Panc1 (cell line): ENCODE results near the gene INTS11. TPM values are rescaled to one million over a fixed set of nuclear protein-coding genes. Genes with fewer than 3 reads are reported as not detected.
"Not testable (repeated sequence)": the region's sequence is repeated elsewhere in the genome, so short reads cannot be mapped to it uniquely, and the experiment has no call there.

ENCODE experiments used
- ATAC-seq: fragments of 200-7000 bp; cut with Tn5 transposase; 2 replicates; pipeline ENCODE4 v1.9.1; 2020; ENCODE audit warnings: mild to moderate bottlenecking, moderate library complexity
- BruUV-seq: library from RNA; stranded (reverse); fragments of 400-500 nt; replicated peaks from 2 replicates; lab custom pipeline; 2021; lab: Mats Ljungman, UMichigan
- CTCF ChIA-PET: fragments of 300-600 bp; sonication (Branson Sonifier 250); formaldehyde crosslinking; loops from one replicate; lab custom pipeline; 2022; ENCODE audit warnings: antibody characterized with exemption; lab: Charles Lee
- POLR2A ChIA-PET: fragments of 300-600 bp; sonication (Branson Sonifier 250); formaldehyde crosslinking; loops from one replicate; lab custom pipeline; 2022; ENCODE audit warnings: antibody characterized with exemption; lab: Charles Lee
- DNase-seq: peaks from one replicate; pipeline ENCODE4 v3.0.0-alpha.2; 2010; ENCODE audit warnings: low read depth, low spot score
- H3K27ac ChIP-seq: 2 replicates; pipeline ENCODE4 v1.5.1; 2011; ENCODE audit warnings: mild to moderate bottlenecking, low read length, inconsistent platforms
- H3K27me3 ChIP-seq: fragments of 200-500 bp; sonication (Bioruptor generic); 2 replicates; pipeline ENCODE4 v1.6.0; 2014; ENCODE audit warnings: low read length, inconsistent platforms; ENCODE audit not compliant: control insufficient read depth, insufficient read depth
- H3K36me3 ChIP-seq: fragments of 200-500 bp; sonication (Bioruptor generic); 2 replicates; pipeline ENCODE4 v1.5.1; 2014; ENCODE audit warnings: inconsistent platforms, mild to moderate bottlenecking, low read length, moderate library complexity; ENCODE audit not compliant: control insufficient read depth, insufficient read depth
- H3K4me1 ChIP-seq: 2 replicates; pipeline ENCODE4 v1.5.1; 2011; ENCODE audit warnings: inconsistent platforms, mild to moderate bottlenecking, low read length, moderate library complexity; ENCODE audit not compliant: control insufficient read depth, insufficient read depth
- H3K4me3 ChIP-seq, 2 experiments: 2 replicates each; pipeline ENCODE4 v1.5.1; 2011 to 2012; ENCODE audit warnings: low read depth in 2 of 2, low read length in 2 of 2, mild to moderate bottlenecking in 2 of 2, inconsistent platforms in 1 of 2, moderate library complexity in 1 of 2
- H3K9me3 ChIP-seq: fragments of 200-500 bp; sonication (Bioruptor generic); 2 replicates; pipeline ENCODE4 v1.5.1; 2014; ENCODE audit warnings: low read depth, mild to moderate bottlenecking, inconsistent platforms, low read length, moderate library complexity; ENCODE audit not compliant: control insufficient read depth, insufficient read depth
- POLR2AphosphoS5 ChIP-seq: IDR thresholded peaks from 2 replicates; pipeline ENCODE4 v1.6.1; 2012; ENCODE audit warnings: mild to moderate bottlenecking, low read depth, low read length, moderate library complexity
- SIN3A ChIP-seq: IDR thresholded peaks from 2 replicates; pipeline ENCODE4 v1.6.1; 2012; ENCODE audit warnings: low read depth, mild to moderate bottlenecking, low read length, moderate library complexity, borderline replicate concordance; ENCODE audit not compliant: insufficient read depth
- TCF7L2 ChIP-seq: IDR thresholded peaks from 2 replicates; pipeline ENCODE4 v1.6.1; 2011; ENCODE audit warnings: mild to moderate bottlenecking, low read depth, low read length, inconsistent platforms
- in situ Hi-C: cut with HindIII; loops from 2 replicates; pipeline ENCODE4 v1.10.0; 2016; ENCODE audit warnings: low sequenced_read_pairs, low pct_unique_long_range_greater_than_20kb
- intact Hi-C: fragments of 100-400 bp; cut with micrococcal nuclease; formaldehyde crosslinking; loops from one replicate; pipeline ENCODE4 v1.10.0; 2022; ENCODE audit not compliant: unreplicated experiment
- total RNA-seq: library from RNA; stranded (reverse); gene quantifications from one replicate; pipeline ENCODE4 v1.2.1, GENCODE V29; 2021; ENCODE audit not compliant: unreplicated experiment
- TF ChIP-seq, protein P1 (sequence below), 2 experiments: IDR thresholded peaks; 2 replicates each; pipeline ENCODE4 v1.6.1; 2011 to 2012; ENCODE audit warnings: low read depth in 2 of 2, control low read depth in 1 of 2, low read length in 1 of 2, mild to moderate bottlenecking in 1 of 2, moderate library complexity in 1 of 2; ENCODE audit not compliant: insufficient read depth in 1 of 2
- TF ChIP-seq, protein P2 (sequence below): fragments of 450-650 bp; IDR thresholded peaks from 2 replicates; pipeline ENCODE4 v1.5.1; 2017; ENCODE audit warnings: mild to moderate bottlenecking

Gene INTS11
- total RNA-seq, 1 experiment from 2014 or later: 114 TPM

DNA sequence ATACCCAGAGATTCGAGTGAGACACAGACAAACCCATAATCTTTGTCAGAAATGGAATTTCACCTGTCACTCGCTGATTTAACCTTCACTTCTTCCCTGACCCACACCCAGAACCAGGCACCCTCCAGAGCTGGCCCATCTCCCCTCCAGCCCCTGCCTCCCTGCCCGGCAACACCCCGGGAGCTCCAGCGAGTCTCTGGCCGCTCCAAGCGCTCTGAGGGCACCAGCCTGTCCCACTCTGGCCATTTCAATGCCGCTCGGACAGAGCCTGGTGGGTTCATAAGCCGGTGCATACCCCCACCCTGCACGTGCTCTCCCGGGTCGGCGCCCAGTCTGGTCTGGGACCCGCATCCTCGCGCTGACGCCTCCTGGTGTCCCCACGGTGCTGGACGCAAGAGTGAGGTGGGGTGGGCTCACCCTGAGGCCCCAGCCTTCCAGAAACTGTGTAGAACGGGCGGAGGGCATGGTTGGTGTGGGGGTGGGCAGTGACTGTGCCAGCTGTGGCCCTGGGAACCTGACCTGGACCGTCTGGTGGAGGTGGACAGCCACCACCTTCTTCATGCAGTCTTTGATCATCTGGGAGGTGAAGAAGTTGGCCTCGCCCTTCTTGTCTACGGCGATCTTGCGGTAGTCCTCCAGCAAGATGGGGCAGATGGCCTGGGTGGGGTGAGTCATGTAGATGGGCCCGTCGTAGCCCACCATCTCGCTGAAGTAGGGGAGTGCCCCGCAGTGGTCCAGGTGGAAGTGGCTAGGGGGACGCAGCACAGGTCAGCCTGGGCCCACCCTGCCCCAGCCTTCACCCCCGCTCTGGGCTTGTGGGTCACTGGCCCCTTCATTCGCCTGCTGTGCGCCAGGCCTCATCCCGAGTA lies 5.4 kb downstream of the INTS11 start:
- no TSS peak for BruUV-seq
- Histone ChIP-seq H3K9me3 (no peaks in the 10 kb centered on the region), H3K4me1 (peaks cover 38% of the 10 kb centered on the region), H3K27me3 (no peaks in the 10 kb centered on the region), H3K27ac (peak overlapping the region; percentile 34), H3K4me3 (no peak overlapping the region), H3K36me3 (no peaks in the 10 kb centered on the region; the same call in 1 of the 2 replicates)
- TF ChIP-seq, protein P1, sequence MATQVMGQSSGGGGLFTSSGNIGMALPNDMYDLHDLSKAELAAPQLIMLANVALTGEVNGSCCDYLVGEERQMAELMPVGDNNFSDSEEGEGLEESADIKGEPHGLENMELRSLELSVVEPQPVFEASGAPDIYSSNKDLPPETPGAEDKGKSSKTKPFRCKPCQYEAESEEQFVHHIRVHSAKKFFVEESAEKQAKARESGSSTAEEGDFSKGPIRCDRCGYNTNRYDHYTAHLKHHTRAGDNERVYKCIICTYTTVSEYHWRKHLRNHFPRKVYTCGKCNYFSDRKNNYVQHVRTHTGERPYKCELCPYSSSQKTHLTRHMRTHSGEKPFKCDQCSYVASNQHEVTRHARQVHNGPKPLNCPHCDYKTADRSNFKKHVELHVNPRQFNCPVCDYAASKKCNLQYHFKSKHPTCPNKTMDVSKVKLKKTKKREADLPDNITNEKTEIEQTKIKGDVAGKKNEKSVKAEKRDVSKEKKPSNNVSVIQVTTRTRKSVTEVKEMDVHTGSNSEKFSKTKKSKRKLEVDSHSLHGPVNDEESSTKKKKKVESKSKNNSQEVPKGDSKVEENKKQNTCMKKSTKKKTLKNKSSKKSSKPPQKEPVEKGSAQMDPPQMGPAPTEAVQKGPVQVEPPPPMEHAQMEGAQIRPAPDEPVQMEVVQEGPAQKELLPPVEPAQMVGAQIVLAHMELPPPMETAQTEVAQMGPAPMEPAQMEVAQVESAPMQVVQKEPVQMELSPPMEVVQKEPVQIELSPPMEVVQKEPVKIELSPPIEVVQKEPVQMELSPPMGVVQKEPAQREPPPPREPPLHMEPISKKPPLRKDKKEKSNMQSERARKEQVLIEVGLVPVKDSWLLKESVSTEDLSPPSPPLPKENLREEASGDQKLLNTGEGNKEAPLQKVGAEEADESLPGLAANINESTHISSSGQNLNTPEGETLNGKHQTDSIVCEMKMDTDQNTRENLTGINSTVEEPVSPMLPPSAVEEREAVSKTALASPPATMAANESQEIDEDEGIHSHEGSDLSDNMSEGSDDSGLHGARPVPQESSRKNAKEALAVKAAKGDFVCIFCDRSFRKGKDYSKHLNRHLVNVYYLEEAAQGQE (IDR thresholded peaks at IDR 0.05; ENCODE audit: insufficient read depth in 1 of 2, low read depth in 2 of 2, low read length in 1 of 2): no peak
- TF ChIP-seq TCF7L2 (no peak), POLR2AphosphoS5 (no peak)
- CTCF ChIA-PET: no interaction called here
- ATAC-seq: no peak
- no peak for DNase-seq
- in situ Hi-C loops (no loop called here), intact Hi-C loops (no loop called here)
- POLR2A ChIA-PET: no interaction called here

DNA sequence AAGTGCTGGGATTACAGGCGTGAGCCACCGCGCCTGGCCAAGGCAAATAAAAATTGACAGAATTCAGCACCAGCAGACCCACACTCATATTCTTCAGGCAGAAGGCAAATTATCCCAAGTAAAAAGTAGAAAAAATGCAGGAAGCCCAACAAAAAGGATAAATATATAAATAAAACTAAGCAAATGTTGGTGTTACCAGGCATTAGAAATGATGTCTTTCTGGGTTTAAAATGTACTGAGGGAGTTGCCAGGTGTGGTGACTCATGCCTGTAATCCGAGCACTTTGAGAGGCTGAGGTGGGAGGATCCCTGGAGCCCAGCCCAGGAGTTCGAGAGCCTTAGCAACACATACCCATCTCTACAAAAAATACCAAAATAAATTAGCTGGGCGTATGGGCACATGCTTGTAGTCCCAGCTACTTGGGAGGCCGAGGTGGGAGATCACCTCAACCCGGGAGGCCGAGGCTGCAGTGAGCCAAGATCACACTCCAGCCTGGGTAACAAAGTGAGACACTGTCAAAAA lies 6.3 kb downstream of the INTS11 start:
- intact Hi-C loops (no loop called here), in situ Hi-C loops (no loop called here)
- DNase-seq (no peak), ATAC-seq (peak; percentile 74)
- BruUV-seq: TSS peak; percentile 71
- Histone ChIP-seq H3K27me3 (no peaks in the 10 kb centered on the region), H3K4me1 (peaks cover 38% of the 10 kb centered on the region), H3K36me3 (no peaks in the 10 kb centered on the region; the same call in none of the 2 replicates), H3K4me3 (no peak overlapping the region), H3K27ac (peak overlapping the region; percentile 48), H3K9me3 (no peaks in the 10 kb centered on the region)
- ChIA-PET CTCF (no interaction called here), POLR2A (no interaction called here)
- TF ChIP-seq POLR2AphosphoS5: peak; percentile 64; the same call in 1 of the 2 replicates
- TF ChIP-seq SIN3A: no peak

DNA sequence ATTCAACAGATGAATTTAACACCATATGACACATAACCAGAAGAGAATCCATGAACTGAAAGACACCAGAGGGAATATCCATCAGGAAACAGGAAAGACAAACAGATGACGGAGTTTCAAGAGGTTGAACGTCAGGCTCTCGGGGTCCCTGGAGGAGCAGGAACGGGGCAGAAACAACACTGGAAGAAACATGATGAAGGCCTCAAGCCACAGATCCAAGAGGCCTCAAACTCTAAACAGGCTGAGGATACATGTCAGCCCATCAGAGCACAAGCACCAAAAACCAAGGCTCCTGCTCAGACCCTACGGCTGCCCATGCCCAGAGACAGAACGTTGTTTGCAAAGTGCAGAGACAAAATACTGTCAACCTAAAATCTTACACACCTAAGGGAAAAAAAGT lies 7.0 kb downstream of the INTS11 start:
- TSS peak; percentile 83 for BruUV-seq
- intact Hi-C loops (no loop called here), in situ Hi-C loops (no loop called here)
- ChIA-PET POLR2A (interaction anchor here (0.6 kb wide), 1 partner anchor 316 kb away, joined by 3 read pairs; no protein-coding TSS in a partner anchor), CTCF (no interaction called here)
- DNase-seq: no peak
- no peaks in the 10 kb centered on the region for H3K9me3 ChIP-seq
- H3K27ac ChIP-seq: peak overlapping the region; percentile 3; the same call in 1 of the 2 replicates
- no peaks in the 10 kb centered on the region for H3K27me3 ChIP-seq
- TF ChIP-seq SIN3A (no peak), TCF7L2 (no peak), POLR2AphosphoS5 (no peak)
- TF ChIP-seq, protein P1 (IDR thresholded peaks at IDR 0.05; ENCODE audit: insufficient read depth in 1 of 2, low read depth in 2 of 2, low read length in 1 of 2): no peak
- TF ChIP-seq, protein P2, sequence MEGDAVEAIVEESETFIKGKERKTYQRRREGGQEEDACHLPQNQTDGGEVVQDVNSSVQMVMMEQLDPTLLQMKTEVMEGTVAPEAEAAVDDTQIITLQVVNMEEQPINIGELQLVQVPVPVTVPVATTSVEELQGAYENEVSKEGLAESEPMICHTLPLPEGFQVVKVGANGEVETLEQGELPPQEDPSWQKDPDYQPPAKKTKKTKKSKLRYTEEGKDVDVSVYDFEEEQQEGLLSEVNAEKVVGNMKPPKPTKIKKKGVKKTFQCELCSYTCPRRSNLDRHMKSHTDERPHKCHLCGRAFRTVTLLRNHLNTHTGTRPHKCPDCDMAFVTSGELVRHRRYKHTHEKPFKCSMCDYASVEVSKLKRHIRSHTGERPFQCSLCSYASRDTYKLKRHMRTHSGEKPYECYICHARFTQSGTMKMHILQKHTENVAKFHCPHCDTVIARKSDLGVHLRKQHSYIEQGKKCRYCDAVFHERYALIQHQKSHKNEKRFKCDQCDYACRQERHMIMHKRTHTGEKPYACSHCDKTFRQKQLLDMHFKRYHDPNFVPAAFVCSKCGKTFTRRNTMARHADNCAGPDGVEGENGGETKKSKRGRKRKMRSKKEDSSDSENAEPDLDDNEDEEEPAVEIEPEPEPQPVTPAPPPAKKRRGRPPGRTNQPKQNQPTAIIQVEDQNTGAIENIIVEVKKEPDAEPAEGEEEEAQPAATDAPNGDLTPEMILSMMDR: no peak
- no peaks in the 10 kb centered on the region; the same call in none of the 2 replicates for H3K36me3 ChIP-seq
- H3K4me3 ChIP-seq: no peak overlapping the region
- peaks cover 33% of the 10 kb centered on the region for H3K4me1 ChIP-seq
- no peak for ATAC-seq

DNA sequence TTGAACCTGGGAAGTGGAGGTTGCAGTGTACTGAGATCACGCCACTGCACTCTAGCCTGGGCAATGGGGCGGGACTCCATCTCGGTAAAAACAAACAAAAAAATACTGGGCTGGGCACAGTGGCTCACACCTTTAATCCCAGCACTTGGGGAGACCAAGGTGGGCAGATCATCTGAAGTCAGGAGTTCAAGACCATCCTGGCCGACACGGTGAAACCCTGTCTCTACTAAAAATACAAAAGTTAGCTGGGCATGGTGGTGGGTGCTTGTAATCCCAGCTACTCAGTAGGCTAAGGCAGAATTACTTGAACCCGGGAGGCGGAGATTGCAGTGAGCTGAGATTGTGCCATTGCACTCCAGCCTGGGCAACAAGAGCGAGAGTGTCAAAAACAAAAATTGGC lies 8.3 kb downstream of the INTS11 start:
- CTCF ChIA-PET, BruUV-seq, POLR2A ChIA-PET, H3K4me3 ChIP-seq, in situ Hi-C loops, ATAC-seq, H3K36me3 ChIP-seq, H3K27ac ChIP-seq, intact Hi-C loops, H3K27me3 ChIP-seq, H3K9me3 ChIP-seq, DNase-seq: not testable (repeated sequence)
- H3K4me1 ChIP-seq: peaks cover 27% of the 10 kb centered on the region
